Measurements from ENCODE around the gene MFAP4. TPM values are rescaled to one million over a fixed set of nuclear protein-coding genes. Genes with fewer than 3 reads are reported as not detected.
A peak's percentile ranks its signal among the peaks of the same experiment; 100 is the strongest.

MFAP4 gene
- total and polyA plus RNA-seq, 7 donors: 5.8 to 44.5 (median 8.9) TPM

DNA sequence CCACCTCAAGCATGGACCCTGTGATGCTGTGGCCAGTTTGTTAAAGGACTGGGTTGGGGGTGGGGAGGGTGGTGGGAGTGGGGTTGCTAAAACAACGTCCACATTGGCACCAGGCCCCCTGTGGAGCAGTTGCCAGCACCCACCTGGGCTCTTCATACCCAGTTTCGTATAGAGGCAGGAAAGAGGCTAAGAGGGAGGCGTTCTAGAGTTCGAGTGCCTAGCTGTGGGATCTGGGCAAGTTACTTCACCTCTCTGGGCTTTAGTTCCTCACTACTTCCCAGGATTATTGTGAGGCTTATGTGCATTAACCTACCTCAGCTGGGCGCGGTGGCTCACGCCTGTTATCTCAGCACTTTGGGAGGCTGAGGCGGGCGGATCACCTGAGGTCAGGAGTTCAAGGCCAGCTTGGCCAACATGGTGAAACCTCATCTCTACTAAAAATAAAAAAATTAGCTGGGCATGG lies 1.4 kb downstream of the MFAP4 start:
- intact Hi-C loops (cut with DNase I): no loop called here
- Histone ChIP-seq H3K27ac (peak overlapping the region; percentile 60), H3K4me3 (peak overlapping the region; percentile 41), H3K27me3 (ENCODE audit: insufficient read depth in 3 of 3, low read length in 2 of 3) (no peaks in the 10 kb centered on the region), H3K9me3 (no peaks in the 10 kb centered on the region), H3K4me1 (peaks cover 19% of the 10 kb centered on the region), H3K36me3 (ENCODE audit: insufficient read depth in 1 of 2, low read depth in 1 of 2) (peaks cover 0 to 46% of the 10 kb centered on the region in 2 donors)
- no peak for ATAC-seq
- no peak for DNase-seq
- TF ChIP-seq, protein P1, sequence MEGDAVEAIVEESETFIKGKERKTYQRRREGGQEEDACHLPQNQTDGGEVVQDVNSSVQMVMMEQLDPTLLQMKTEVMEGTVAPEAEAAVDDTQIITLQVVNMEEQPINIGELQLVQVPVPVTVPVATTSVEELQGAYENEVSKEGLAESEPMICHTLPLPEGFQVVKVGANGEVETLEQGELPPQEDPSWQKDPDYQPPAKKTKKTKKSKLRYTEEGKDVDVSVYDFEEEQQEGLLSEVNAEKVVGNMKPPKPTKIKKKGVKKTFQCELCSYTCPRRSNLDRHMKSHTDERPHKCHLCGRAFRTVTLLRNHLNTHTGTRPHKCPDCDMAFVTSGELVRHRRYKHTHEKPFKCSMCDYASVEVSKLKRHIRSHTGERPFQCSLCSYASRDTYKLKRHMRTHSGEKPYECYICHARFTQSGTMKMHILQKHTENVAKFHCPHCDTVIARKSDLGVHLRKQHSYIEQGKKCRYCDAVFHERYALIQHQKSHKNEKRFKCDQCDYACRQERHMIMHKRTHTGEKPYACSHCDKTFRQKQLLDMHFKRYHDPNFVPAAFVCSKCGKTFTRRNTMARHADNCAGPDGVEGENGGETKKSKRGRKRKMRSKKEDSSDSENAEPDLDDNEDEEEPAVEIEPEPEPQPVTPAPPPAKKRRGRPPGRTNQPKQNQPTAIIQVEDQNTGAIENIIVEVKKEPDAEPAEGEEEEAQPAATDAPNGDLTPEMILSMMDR (IDR thresholded peaks at IDR 0.05): no peak
- 75 to 86% (median 76%) methylated on average over 9 of the region's 9 CpGs for WGBS, 3 donors

DNA sequence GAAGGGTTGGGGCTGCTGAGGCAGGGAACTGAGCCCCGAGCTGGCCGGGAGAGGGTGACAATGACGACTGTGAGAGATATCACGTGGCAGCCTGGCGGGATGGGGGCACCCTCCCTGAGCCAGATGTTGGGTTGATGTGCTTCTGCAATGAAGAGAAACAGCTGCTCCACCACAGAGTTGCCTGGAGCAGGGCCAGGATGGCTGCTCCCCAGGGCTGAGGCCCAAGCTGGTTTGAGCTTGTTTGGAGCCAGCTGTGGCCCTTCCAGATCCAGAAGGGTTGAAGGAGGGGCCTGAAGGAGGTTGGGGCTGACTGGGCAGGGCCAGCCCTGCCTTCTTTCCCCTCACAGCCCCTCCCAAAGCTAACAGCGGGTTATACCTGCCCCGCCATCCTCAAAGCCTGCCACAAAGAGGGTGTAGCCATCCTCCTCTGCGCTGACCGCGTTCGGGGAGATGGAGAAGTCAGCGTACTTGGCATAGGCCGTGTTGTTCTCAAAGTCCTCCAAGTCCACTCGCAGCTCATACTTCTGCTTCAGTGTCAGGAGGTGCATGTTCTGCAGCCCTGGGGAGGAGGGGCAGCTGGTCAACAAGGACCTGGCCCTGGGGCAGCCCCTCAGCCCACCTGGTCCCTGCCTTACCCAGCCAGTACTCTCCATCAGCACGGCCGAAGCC lies 2.1 kb downstream of the MFAP4 start:
- 33 to 35% (median 33%) methylated on average over 16 of the region's 16 CpGs for WGBS, 3 donors
- peaks cover 0 to 53% of the 10 kb centered on the region in 2 donors for H3K36me3 ChIP-seq (ENCODE audit: insufficient read depth in 1 of 2, low read depth in 1 of 2)

DNA sequence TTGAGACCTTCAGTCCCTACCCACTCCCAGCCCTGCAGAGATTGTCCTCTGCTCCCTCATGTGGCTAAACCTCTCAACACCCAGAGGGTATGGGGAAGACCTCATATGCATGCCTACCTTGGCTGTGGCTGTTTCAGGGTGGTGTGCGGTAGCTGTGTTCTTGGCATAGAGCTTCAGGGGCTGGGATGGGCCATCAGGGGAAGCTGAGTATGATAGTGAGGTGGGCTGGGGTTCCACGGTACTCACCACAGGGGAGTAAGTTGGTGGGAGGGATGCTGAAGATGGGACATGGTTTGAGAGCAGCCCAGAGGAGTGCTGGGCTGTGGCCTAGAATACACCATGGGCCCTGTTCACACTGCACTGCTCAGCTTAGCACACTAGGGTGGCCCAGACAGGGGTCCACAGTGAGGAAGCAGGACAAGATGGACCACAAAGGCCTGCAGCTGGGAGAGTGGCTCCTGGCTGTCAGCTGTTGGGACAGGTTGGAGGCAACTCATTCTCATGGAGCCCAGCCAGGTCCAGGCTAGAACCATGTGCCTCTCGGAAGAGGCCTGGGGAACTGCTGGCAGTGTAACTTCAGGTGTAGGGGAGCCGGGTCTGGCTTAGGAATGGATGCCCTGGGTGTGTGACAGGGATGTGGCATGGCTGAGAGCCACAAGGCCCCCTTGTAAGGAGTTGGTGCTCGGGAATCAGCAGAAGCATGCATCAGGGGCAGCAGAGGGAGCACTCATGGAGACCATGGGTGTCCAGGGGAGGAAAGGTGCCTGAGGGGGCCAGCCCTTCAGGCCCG lies 3.1 kb downstream of the MFAP4 start:
- Histone ChIP-seq H3K27ac (peak overlapping the region; percentile 50), H3K4me3 (no peak overlapping the region), H3K9me3 (no peaks in the 10 kb centered on the region), H3K27me3 (ENCODE audit: insufficient read depth in 3 of 3, low read length in 2 of 3) (no peaks in the 10 kb centered on the region), H3K4me1 (peaks cover 28% of the 10 kb centered on the region), H3K36me3 (ENCODE audit: insufficient read depth in 1 of 2, low read depth in 1 of 2) (peaks cover 0 to 60% of the 10 kb centered on the region in 2 donors)
- DNase-seq (peak in 1 of 2 donors; percentile 75), ATAC-seq (peak in 1 of 4 donors; percentile 19)
- TF ChIP-seq, protein P1 (IDR thresholded peaks at IDR 0.05): no peak
- 59 to 76% (median 71%) methylated on average over 6 of the region's 6 CpGs for whole genome bisulfite sequencing, 3 donors
- intact Hi-C loops (cut with DNase I): no loop called here

More for the DNA sequence above, 2.1 kb downstream of the MFAP4 start:
- DNase-seq: peak; percentile 85 to 93
- intact Hi-C loops (cut with DNase I): no loop called here
- peak; percentile 46 to 78 (median 56) for ATAC-seq
- peaks cover 19% of the 10 kb centered on the region for H3K4me1 ChIP-seq
- TF ChIP-seq, protein P1 (IDR thresholded peaks at IDR 0.05): no peak
- H3K27me3 ChIP-seq (ENCODE audit: insufficient read depth in 3 of 3, low read length in 2 of 3): no peaks in the 10 kb centered on the region
- H3K27ac ChIP-seq: peak overlapping the region; percentile 50
- no peak overlapping the region for H3K4me3 ChIP-seq
- no peaks in the 10 kb centered on the region for H3K9me3 ChIP-seq

DNA sequence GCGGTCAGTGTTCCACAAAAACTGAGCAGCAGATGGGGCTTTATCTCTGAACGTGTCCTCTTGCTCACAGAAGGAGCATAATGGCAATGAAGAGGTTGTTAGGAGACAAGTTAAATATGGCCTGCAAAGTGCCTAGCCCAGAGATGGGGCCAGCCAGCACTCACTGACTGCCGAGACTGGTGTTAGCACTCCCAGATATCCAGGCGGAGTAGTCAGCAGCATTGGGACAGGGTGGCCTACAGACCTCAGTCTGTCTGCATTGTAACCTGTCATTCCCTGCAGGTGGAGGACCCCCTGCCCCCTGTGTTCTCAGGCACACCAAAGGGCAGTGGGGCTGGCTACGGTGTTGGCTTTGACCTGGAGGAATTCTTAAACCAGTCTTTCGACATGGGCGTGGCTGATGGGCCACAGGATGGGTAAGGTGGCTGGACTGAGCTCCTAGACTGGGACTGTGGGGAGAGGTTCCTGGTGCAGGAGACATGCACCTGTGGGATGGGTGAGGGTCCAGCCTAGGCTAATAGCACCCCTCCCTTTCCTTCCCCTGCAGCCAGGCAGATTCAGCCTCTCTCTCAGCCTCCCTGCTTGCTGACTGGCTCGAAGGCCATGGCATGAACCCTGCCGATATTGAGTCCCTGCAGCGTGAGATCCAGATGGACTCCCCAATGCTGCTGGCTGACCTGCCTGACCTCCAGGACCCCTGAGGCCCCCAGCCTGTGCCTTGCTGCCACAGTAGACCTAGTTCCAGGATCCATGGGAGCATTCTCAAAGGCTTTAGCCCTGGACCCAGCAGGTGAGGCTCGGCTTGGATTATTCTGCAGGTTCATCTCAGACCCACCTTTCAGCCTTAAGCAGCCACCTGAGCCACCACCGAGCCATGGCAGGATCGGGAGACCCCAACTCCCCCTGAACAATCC lies 4.2 kb downstream of the MFAP4 start:
- no peak for DNase-seq

More for the DNA sequence above, 4.2 kb downstream of the MFAP4 start:
- 83 to 89% (median 87%) methylated on average over 12 to 13 of the region's 13 CpGs for WGBS, 3 donors
- no peak for ATAC-seq
- intact Hi-C loops (cut with DNase I): no loop called here
- no peaks in the 10 kb centered on the region for H3K27me3 ChIP-seq (ENCODE audit: insufficient read depth in 3 of 3, low read length in 2 of 3)
- TF ChIP-seq, protein P1 (IDR thresholded peaks at IDR 0.05): no peak
- H3K4me3 ChIP-seq: no peak overlapping the region
- no peak overlapping the region for H3K27ac ChIP-seq
- H3K36me3 ChIP-seq (ENCODE audit: insufficient read depth in 1 of 2, low read depth in 1 of 2): peaks cover 0 to 60% of the 10 kb centered on the region in 2 donors
- H3K4me1 ChIP-seq: peaks cover 24% of the 10 kb centered on the region
- H3K9me3 ChIP-seq: no peaks in the 10 kb centered on the region

All from psoas muscle (tissue), 8 donors.